IMR-90 (cell line): ENCODE data around the gene TIMM13. TPM values are rescaled to one million over a fixed set of nuclear protein-coding genes. Genes with fewer than 3 reads are reported as not detected.

Experiments used
- ATAC-seq: fragments of 200-7000 bp; cut with Tn5 transposase; 2 replicates; pipeline ENCODE4 v1.9.1; 2020; ENCODE audit warnings: low read depth, mild to moderate bottlenecking, moderate library complexity
- BruUV-seq: library from RNA; stranded (reverse); fragments of 400-500 nt; replicated peaks from 2 replicates; lab custom pipeline; 2021; lab: Mats Ljungman, UMichigan
- CTCF ChIA-PET: fragments of 300-600 bp; formaldehyde crosslinking; extraction: SDS; loops from one replicate; lab custom pipeline; 2021; ENCODE audit warnings: antibody characterized with exemption; lab: Yijun Ruan, JAX
- POLR2A ChIA-PET: fragments of 300-600 bp; sonication (Branson Sonifier 250); formaldehyde crosslinking; loops from one replicate; lab custom pipeline; 2022; ENCODE audit warnings: antibody characterized with exemption; ENCODE audit not compliant: unreplicated experiment; lab: Charles Lee
- DNase-seq: peaks from one replicate; pipeline ENCODE4 v3.0.0; 2013
- H2AFZ ChIP-seq: replicated peaks from 2 replicates; pipeline ENCODE3; 2013; ENCODE audit warnings: low read length, mild to moderate bottlenecking; ENCODE audit not compliant: poor library complexity
- H2AK5ac ChIP-seq: 2 replicates; pipeline ENCODE4 v1.6.1; 2013; ENCODE audit warnings: low read depth, low read length, inconsistent platforms
- H2AK9ac ChIP-seq: replicated peaks from 2 replicates; pipeline ENCODE3; 2013; ENCODE audit warnings: mild to moderate bottlenecking, low read depth, low read length, moderate library complexity; ENCODE audit not compliant: poor library complexity
- H2BK120ac ChIP-seq: 2 replicates; pipeline ENCODE4 v1.6.1; 2013; ENCODE audit warnings: low read depth, low read length, inconsistent platforms
- H2BK15ac ChIP-seq: 3 replicates; pipeline ENCODE4 v1.6.1; 2013; ENCODE audit warnings: low read depth, low read length, inconsistent platforms
- H2BK20ac ChIP-seq: 2 replicates; pipeline ENCODE4 v1.6.1; 2013; ENCODE audit warnings: low read depth, mild to moderate bottlenecking, inconsistent platforms, low read length, moderate library complexity
- H2BK5ac ChIP-seq: 2 replicates; pipeline ENCODE4 v1.6.1; 2013; ENCODE audit warnings: mild to moderate bottlenecking, low read depth, low read length, inconsistent platforms; ENCODE audit not compliant: poor library complexity, severe bottlenecking
- H3K14ac ChIP-seq: replicated peaks from 2 replicates; pipeline ENCODE4 v1.6.1; 2013; ENCODE audit warnings: low read depth, low read length, inconsistent platforms
- H3K18ac ChIP-seq: 2 replicates; pipeline ENCODE4 v1.6.1; 2013; ENCODE audit warnings: low read depth, low read length, control low read depth
- H3K23ac ChIP-seq: 2 replicates; pipeline ENCODE4 v1.6.1; 2013; ENCODE audit warnings: low read depth, low read length, inconsistent platforms
- H3K27ac ChIP-seq: 2 replicates; pipeline ENCODE4 v1.5.1; 2013; ENCODE audit warnings: mild to moderate bottlenecking, control low read depth, low read length; ENCODE audit not compliant: insufficient read depth
- H3K27me3 ChIP-seq: 2 replicates; pipeline ENCODE4 v1.6.1; 2013; ENCODE audit warnings: low read length; ENCODE audit not compliant: control insufficient read depth, insufficient read depth
- H3K36me3 ChIP-seq: 2 replicates; pipeline ENCODE4 v1.6.1; 2013; ENCODE audit warnings: low read length, mixed read lengths; ENCODE audit not compliant: control insufficient read depth, insufficient read depth
- H3K4ac ChIP-seq: 2 replicates; pipeline ENCODE4 v1.6.1; 2013; ENCODE audit warnings: low read depth, low read length, inconsistent platforms
- H3K4me1 ChIP-seq: 2 replicates; pipeline ENCODE4 v1.6.1; 2013; ENCODE audit warnings: low read length, mixed read lengths; ENCODE audit not compliant: control insufficient read depth, insufficient read depth
- H3K4me2 ChIP-seq: 2 replicates; pipeline ENCODE4 v1.6.1; 2013; ENCODE audit warnings: low read depth, mild to moderate bottlenecking, control low read depth, low read length, moderate library complexity
- H3K4me3 ChIP-seq: 2 replicates; pipeline ENCODE4 v1.5.1; 2013; ENCODE audit warnings: low read depth, mild to moderate bottlenecking, control low read depth, low read length, moderate library complexity; ENCODE audit not compliant: insufficient read depth
- H3K56ac ChIP-seq: 2 replicates; pipeline ENCODE4 v1.6.1; 2013; ENCODE audit warnings: low read length, inconsistent platforms; ENCODE audit not compliant: insufficient read depth; ENCODE audit errors: extremely low read depth
- H3K79me1 ChIP-seq, 2 experiments: 2 replicates each; pipeline ENCODE4 v1.6.1; 2013; ENCODE audit warnings: low read length in 2 of 2, inconsistent platforms in 1 of 2, low read depth in 1 of 2
- H3K9ac ChIP-seq: 2 replicates; pipeline ENCODE4 v1.6.1; 2013; ENCODE audit warnings: low read depth, low read length, control low read depth
- H3K9me1 ChIP-seq: 2 replicates; pipeline ENCODE4 v1.6.1; 2013; ENCODE audit warnings: low read length, inconsistent platforms; ENCODE audit not compliant: insufficient read depth
- H3K9me3 ChIP-seq: 2 replicates; pipeline ENCODE4 v1.6.1; 2013; ENCODE audit warnings: low read length; ENCODE audit not compliant: control insufficient read depth, insufficient read depth
- H4K20me1 ChIP-seq: 2 replicates; pipeline ENCODE4 v1.6.1; 2013; ENCODE audit warnings: low read length, inconsistent platforms; ENCODE audit not compliant: insufficient read depth
- H4K5ac ChIP-seq: 2 replicates; pipeline ENCODE4 v1.6.1; 2013; ENCODE audit warnings: mild to moderate bottlenecking, low read depth, low read length, control low read depth
- H4K8ac ChIP-seq, 2 experiments: 2 replicates each; pipeline ENCODE4 v1.6.1; 2013; ENCODE audit warnings: low read depth in 2 of 2, low read length in 2 of 2, control low read depth in 1 of 2, inconsistent platforms in 1 of 2
- H4K91ac ChIP-seq: 2 replicates; pipeline ENCODE4 v1.6.1; 2013; ENCODE audit warnings: low read depth, low read length, inconsistent platforms; ENCODE audit not compliant: insufficient read depth
- ELK1 ChIP-seq: fragments of 150-350 bp; IDR thresholded peaks from 2 replicates; pipeline ENCODE4 v1.6.1; 2016; ENCODE audit warnings: low read depth, mild to moderate bottlenecking, low read length, moderate library complexity, borderline replicate concordance
- WGBS, 2 experiments: methylation state at CpG; one replicate each; pipeline versions ENCODE4 v1.1.5 to v1.1.7; 2013; ENCODE audit warnings: missing lambda C conversion rate in 2 of 2; ENCODE audit not compliant: insufficient read length in 1 of 2; ENCODE audit errors: extremely low coverage in 2 of 2; 5-methylcytosine and 5-hydroxymethylcytosine counted together
- dilution Hi-C: fragments of 300-500 bp; cut with HindIII; formaldehyde crosslinking; loops from one replicate; pipeline ENCODE4 v1.14.3; 2018; ENCODE audit warnings: low sequenced_read_pairs; ENCODE audit not compliant: unreplicated experiment
- in situ Hi-C: fragments of 300-500 bp; cut with MboI; formaldehyde crosslinking; loops from 3 replicates; pipeline ENCODE4 v1.14.3; 2019; ENCODE audit warnings: low sequenced_read_pairs, inconsistent platforms, mixed read lengths
- intact Hi-C: fragments of 100-400 bp; cut with micrococcal nuclease; formaldehyde crosslinking; loops from 2 replicates; pipeline ENCODE4 v1.10.0; 2022
- polyA plus RNA-seq, 3 experiments: library from polyadenylated mRNA; depleted of rRNA; stranded (reverse); fragments of >200 nt; gene quantifications; 2 replicates each; pipeline ENCODE4 v1.2.3, GENCODE V29; 2012; ENCODE audit warnings: low replicate concordance in 1 of 3
- total RNA-seq: library from RNA; depleted of rRNA; stranded (reverse); fragments of >200 nt; gene quantifications from 2 replicates; pipeline ENCODE4 v1.2.3, GENCODE V29; 2012

TIMM13 gene
- total and polyA plus RNA-seq, 2 of the 4 experiments (the other 2 are of a cell fraction): 21.0 to 62.3 TPM

DNA sequence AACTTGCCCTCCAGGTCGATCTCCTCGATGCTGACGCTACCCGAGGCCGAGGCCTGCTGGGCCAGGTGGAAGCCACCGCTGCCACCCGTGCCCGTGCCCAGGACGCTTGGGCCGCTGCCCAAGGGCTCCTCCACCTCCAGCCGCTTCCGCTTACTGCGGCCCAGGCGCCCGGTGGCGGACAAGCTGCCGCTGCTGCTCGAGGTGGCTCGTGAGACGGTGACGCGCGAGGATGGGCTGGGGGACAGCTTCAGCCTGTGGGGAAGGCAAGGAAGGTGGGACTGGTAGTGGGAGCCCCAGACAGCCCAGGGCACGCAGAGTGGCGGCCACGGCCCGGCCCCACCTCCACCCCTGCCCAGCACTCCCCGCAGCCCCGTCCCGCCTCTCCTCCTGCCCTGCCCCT lies 6.5 kb upstream of the TIMM13 start:
- no peak overlapping the region for H2AK9ac ChIP-seq
- no peak overlapping the region for H3K18ac ChIP-seq
- H3K23ac ChIP-seq: no peak overlapping the region
- 98% methylated on average over 14 of the region's 30 CpGs; no CpG with 5 or more reads in 1 of the 2 experiments for WGBS, 2 experiments
- peaks cover 43% of the 10 kb centered on the region for H3K36me3 ChIP-seq
- H4K5ac ChIP-seq: no peak overlapping the region
- peaks cover 13% of the 10 kb centered on the region for H4K20me1 ChIP-seq
- no peak for DNase-seq
- H3K14ac ChIP-seq: no peak overlapping the region
- H3K4me1 ChIP-seq: no peaks in the 10 kb centered on the region
- no peak overlapping the region for H2BK20ac ChIP-seq
- no peak overlapping the region for H3K9ac ChIP-seq
- H3K9me1 ChIP-seq: no peaks in the 10 kb centered on the region
- H3K27ac ChIP-seq: no peak overlapping the region
- peaks cover 15 to 22% of the 10 kb centered on the region in 2 experiments for H3K79me1 ChIP-seq
- H4K8ac ChIP-seq: no peak overlapping the region
- no peak overlapping the region for H2BK5ac ChIP-seq
- H3K4me2 ChIP-seq: no peak overlapping the region
- ATAC-seq: no peak
- dilution Hi-C loops: no loop called here
- CTCF ChIA-PET: interaction anchor here (0.8 kb wide), 1 partner anchor 177 kb away, joined by 3 read pairs; no protein-coding TSS in a partner anchor
- H3K56ac ChIP-seq: no peak overlapping the region
- no peak overlapping the region for H2AFZ ChIP-seq
- no peak overlapping the region for H2AK5ac ChIP-seq
- no peak overlapping the region for H2BK120ac ChIP-seq
- TF ChIP-seq ELK1: no peak
- no peak overlapping the region for H4K91ac ChIP-seq
- intact Hi-C loops: no loop called here
- H3K4me3 ChIP-seq: no peak overlapping the region
- BruUV-seq: no TSS peak
- POLR2A ChIA-PET: interaction anchor here (0.6 kb wide), 1 partner anchor 16 kb away, joined by 14 read pairs; no protein-coding TSS in a partner anchor
- no peaks in the 10 kb centered on the region for H3K9me3 ChIP-seq
- in situ Hi-C loops: no loop called here
- no peak overlapping the region for H2BK15ac ChIP-seq
- H3K4ac ChIP-seq: no peak overlapping the region
- no peaks in the 10 kb centered on the region for H3K27me3 ChIP-seq
